ENCODE measurements around the gene ADCY3.

The ADCY3 gene

DNA sequence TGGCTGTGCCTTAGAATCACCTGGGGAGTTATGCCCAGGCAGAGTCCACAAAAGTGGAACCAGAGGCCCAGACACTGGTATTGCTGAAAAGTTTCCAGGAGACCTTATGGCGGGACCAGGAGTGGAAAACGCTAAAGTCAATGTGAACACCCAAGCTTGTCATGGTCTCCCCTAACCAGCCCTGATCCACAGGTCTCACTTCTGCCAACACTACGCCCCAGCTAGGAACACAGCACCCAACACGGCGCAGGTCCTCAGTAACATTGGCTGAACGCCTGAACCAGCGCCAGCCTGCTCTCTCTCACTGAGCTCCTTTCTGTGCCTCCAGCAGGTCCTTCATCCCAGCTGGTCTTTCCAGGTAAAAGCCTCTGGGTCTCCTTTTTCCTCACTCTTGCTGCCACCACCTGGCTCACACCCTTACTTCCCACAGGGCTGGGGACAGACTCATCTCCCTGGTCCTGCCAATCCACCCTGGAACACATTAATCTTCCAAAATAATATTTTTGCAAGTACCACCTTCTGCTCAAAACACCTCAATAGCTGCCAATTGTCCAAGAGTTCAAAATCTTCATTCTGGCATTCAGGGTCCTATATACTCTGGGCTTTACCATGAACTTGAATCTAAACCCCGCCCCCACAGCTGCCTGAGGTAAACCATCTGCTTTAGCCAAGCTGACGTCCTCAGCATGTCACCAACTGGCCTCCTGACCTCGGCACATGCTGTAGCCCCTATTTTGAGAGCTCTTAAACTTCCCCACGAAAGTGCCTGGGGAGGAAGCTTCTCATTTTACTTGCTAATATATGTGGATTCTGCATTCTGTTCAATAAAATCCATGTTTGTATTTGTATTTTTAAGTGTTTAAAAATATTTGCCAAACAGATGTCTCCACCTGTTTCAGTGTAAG, 34.6 kb downstream of the ADCY3 start:
- DNase-seq (ENCODE audit: low read depth, low spot score), result no peak
- no peak overlapping the region for H3K4me3 ChIP-seq (ENCODE audit: low read length)

DNA sequence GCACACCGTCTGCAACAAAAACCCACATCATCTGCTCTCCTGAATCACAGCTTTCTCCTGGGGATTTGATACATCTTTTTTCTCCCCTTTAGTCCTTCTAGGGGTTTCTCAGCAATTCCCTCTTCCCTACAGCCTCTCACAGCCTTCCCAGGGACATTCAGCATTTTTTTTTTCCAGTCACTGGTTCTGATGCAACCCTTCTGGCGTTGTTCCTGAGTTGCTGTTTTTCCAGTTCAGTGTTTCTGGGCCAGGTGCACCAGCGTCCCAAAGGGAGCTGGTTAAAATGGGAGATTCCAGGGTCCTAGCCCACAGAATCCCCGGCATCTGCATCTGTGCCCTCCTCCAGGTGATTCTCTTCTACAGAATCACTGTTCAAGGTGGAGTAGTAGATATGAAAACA, 36.1 kb downstream of the ADCY3 start:
- no peak for DNase-seq (ENCODE audit: low read depth, low spot score)
- no peak overlapping the region for H3K4me3 ChIP-seq (ENCODE audit: low read length)

DNA sequence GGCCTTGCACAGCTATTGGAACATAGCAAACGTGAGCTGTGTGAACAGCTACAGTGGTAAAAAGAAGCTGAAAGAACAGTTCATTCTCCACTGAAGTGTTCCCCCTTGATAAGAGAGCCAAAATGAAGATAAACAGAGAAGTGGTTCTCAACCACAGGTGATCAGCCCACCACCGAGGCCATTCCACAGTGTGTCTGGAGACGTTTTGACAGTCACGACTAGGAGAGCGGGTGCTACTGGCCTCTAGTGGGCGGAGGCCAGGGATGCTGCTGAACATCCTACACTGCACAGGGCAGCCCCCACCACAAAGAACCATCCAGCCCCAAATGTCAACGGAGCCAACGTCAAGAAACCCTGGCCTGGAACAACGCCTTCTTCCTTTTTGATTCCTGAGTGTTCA, 38.4 kb downstream of the ADCY3 start:
- no peak for DNase-seq (ENCODE audit: low read depth, low spot score)
- no peak overlapping the region for H3K4me3 ChIP-seq (ENCODE audit: low read length)

DNA sequence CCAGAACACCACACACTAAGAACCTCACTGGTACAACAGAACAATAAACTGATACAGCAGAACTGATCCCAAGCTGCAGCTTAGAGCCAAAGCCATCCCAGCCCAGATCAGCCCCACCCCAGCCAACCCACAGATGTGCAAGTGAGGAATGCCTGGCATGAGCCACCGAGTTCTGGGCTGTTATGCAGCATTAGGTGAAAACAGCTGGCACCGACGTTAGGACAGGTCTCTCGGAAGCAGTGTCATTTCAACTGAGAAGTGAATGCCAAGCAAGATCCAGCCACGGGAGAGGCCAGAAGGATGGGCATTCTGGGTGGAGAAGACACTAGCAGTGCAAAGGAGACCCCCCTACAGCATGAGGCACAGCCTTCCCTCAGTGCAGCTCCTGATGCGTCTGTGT, 38.9 kb downstream of the ADCY3 start:
- no peak overlapping the region for H3K4me3 ChIP-seq (ENCODE audit: low read length)

DNA sequence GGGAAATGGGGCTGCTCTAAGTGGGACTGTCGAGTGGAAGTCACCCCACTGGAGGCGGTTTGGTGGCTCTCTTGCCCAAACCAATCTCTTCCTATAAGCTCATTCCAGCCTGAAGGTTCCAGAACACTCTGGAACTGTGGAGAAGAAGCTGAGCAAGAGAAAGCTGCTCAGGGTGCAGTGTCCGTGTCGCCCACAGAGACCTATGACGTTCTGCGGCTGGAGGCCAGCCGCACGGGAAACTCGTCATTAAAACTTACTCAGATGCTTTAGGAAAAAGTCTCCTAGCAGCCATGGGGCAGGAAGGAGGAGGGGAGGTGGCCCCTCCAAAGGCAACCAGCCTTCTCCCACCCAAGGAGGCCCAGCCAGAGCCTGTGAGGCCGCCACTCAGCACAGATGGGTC, 41.7 kb downstream of the ADCY3 start:
- no peak overlapping the region for H3K4me3 ChIP-seq (ENCODE audit: low read length)
- DNase-seq (ENCODE audit: low read depth, low spot score), result no peak

More for the DNA sequence above, 38.9 kb downstream of the ADCY3 start:
- DNase-seq (ENCODE audit: low read depth, low spot score), result no peak

DNA sequence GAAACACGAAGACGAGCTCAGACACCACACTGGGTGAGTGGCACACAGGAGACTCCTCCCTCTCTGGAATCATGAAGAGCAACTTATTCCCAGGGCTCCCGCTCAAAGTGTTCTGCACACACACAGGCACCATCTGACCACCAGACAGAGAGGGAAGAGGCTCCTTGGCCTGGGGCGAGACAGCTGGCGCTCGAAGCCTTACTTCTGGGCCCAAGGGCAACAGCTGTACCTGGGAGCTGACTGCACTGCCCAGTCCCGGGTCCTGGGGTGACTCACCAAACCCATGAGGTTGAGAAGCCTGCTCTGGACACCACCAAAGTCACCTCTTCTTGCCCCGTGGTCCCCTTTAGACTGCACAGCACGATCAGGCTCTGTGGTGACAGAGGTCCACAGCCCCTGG, 42.4 kb downstream of the ADCY3 start:
- H3K4me3 ChIP-seq (ENCODE audit: low read length), result no peak overlapping the region
- no peak for DNase-seq (ENCODE audit: low read depth, low spot score)

DNA sequence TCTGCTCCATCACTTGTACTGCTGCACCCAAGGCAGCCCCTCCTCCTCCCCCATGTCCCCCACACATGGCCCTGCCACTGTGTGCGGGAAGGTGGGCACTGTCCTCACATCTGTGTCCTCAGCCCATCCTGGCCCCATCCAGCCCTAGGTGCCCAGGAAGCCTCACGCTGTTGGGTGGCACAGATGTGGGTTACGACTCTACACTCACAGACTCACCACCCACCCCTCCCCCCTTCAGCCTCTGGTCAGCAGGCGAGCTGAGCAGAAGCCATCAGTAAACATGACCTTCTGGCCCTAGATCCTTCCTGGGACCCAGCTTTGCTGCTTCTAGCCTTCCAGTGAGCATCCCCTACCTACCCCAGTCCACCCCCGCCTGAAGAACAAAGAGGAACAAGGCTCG, 43.0 kb downstream of the ADCY3 start:
- no peak for DNase-seq (ENCODE audit: low read depth, low spot score)
- no peak overlapping the region for H3K4me3 ChIP-seq (ENCODE audit: low read length)

DNA sequence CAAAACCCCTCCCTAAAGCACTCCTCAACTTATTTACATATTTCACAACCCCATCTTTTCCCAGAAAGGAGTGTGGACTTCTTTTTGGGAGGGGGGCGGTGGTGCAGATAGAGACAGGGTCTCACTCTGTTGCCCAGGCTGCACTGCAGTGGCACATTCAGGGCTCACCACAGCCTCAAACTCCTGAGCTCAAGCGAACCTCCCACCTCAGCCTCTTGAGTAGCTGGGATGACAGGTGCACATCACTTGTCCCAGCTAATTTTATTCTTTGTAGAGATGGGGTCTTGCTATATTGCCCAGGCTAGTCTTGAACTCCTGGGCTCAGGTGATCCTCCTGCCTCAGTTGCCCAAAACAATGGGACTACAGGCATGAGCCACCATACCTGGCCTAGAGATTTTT, 44.1 kb downstream of the ADCY3 start:
- no peak overlapping the region for H3K4me3 ChIP-seq (ENCODE audit: low read length)
- no peak for DNase-seq (ENCODE audit: low read depth, low spot score)

DNA sequence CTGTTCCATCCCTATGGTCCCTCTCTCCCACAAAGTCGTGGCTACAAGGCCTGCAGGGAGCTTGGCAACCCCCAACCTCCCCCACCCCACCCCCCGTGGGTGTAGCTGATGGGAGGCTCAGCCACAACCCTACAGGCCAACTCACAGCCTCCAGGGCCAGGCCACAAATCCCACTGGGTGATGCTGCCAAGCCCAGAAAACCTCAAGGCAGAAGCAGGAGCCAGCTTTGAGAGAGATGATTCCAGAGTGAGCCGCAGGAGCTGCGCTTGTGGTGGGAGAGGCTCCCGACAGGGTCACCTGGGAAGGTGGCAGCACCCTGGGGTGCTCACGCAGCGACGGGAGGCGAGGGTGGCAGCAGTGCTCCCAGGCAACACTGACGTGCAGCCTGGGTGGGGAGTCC, 44.8 kb downstream of the ADCY3 start:
- no peak for DNase-seq (ENCODE audit: low read depth, low spot score)
- H3K4me3 ChIP-seq (ENCODE audit: low read length), result no peak overlapping the region

DNA sequence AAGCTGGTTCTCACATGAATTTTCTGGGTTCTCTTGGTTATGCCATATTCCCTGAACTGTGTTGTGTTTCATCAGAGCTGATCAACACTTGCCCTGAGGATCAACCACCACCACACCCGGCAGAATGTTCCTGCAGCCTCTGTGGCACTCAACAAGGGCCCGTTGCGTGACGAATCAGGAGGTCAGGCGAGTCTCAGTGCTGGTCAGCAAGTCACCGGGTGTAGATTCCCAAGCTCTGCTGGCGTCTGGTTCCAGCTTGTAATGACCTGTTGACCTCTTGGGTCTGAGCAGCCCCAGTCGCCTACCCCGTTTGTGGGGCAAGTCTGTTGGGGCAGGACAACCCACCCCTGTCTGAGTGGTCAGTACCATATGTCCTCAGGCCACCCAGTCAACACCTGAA, 46.0 kb downstream of the ADCY3 start:
- H3K4me3 ChIP-seq (ENCODE audit: low read length), result no peak overlapping the region
- no peak for DNase-seq (ENCODE audit: low read depth, low spot score)

DNA sequence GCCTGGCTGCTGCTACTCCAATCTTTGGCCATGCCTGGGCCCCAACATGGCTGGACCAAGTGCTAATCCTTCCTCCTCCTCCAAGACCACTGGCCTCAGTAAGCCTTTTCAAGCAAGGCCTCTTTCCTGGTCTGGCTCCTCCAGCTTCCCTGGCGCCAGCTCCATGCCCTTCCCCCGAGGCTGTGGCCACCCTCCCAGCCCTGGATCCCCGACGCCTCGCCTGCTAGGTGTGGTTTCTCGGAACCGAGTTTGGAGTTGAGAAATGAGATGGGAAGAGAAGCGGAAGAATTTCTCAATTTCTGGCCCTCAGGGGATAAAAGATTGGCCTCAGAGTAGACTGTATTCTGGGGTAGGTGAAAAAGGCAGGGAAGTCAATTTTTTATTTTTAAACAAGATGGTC, 46.4 kb downstream of the ADCY3 start:
- no peak overlapping the region for H3K4me3 ChIP-seq (ENCODE audit: low read length)
- no peak for DNase-seq (ENCODE audit: low read depth, low spot score)

DNA sequence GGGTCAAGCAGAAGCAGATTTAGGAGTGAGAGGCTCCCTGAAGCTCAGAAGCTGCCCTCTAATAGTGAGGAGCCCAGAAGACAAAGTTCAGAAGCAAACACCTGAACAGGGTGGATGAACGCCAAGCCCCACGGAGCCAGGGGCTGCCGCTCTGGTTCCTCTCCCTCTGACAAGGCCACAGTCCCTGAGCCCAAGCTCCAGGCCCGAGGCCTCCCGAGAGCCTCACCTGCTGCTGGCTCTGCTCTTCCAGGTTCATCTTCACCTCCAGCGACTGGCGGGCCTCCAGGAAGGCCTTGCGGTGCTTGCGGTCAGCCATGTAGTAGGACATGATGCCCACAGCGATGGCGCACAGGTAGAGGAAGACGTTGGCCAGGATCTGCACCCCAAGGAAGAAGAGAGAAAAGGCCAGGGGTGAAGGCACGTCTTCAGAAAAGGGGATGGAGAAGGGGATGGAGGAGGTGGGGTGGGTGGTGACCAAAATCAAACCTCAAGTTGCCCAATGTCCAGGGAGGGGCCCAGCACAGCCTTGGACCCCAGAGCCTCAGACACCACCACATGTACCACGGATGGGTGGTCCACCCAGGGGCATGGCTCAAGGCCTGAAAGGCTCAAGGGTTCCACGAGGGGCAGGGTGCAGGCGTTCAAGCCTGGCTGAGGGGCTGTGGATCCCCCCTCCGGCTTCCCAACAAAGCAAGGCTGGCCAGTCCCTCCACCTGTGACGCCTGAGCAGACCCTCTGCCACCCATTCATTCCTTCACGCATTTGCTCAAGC, 47.5 kb downstream of the ADCY3 start:
- H3K4me3 ChIP-seq (ENCODE audit: low read length), result no peak overlapping the region
- DNase-seq (ENCODE audit: low read depth, low spot score), result no peak

DNA sequence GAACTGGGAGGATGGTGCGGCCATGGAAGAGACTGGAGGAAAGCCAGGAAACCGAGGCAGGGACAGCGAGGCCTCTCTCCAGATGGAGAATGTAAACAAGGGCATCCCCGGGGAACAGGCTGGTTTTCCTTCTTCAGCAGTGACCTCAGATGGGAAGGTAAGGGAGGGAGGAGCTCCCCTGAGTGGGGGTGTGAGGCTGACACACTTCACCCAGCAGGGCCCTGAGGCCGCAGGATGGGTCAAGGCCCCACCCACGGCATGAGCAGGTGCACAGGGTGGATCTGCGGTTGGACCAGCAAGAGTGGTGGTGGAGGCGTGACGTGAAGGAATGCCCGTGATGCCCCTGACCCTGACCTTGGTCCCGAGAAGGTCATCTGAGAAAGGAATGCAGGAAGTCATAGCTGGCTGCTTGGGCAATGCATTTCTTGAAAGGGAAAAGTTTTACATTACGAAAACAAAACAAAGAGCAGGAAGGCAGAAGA, 48.1 kb downstream of the ADCY3 start:
- H3K4me3 ChIP-seq (ENCODE audit: low read length), result no peak overlapping the region
- no peak for DNase-seq (ENCODE audit: low read depth, low spot score)

DNA sequence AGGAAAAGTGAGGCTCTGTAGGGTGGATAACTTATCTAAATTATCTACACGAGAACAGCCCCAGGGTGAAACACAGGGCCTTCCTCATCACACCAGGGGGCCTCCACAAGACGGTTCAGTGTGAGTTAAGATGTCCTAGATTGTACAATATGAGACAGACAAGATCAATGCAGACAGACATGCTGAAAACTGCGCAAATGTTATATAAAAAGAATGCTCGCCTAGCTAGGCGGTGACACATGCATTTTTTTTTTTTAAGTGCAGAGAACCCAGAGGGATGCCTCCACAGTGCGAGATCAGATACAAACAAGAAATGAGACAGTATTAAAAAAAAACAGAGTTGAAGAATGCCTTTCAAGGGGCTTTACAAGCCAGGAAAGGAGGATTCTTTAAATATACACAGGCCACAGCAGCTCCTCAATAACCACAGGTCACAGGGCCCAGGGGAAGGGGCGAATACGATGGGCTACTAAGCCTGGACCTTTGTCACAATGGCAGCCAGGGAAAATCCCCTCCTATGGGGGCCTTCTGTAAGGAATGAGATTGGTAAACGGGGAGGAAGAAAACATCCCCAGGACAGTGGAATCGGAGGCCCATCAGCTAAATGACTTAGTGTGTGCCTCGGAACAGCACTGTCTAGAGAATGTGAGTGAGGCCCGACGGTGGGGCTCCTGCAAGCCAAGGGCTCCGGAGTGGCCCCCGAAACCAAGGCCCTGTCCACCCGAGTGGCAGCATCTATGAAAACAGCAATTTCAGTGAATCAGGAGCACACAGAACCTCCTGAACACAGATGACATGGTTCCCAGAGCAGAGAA, 48.9 kb downstream of the ADCY3 start:
- no peak for DNase-seq (ENCODE audit: low read depth, low spot score)
- H3K4me3 ChIP-seq (ENCODE audit: low read length), result no peak overlapping the region

DNA sequence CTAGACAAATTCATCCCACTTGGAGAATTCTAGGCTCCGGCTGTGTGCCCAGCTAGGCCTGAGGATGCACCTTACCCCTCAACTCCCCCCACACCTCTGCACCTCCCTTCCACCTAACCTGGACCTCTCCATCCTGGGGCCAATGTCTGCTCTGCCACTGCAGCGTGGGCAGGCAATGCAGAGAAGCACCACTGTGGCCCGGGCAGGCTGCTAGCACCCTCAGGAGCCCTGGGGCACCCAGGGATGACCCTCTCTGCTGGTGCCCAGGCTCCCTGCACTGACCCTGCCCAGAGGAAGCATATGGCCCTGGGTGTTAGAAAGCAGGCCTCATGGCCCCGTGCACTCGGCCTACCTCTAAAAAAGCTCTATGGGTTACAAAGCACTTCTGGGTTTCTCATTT, 49.6 kb downstream of the ADCY3 start:
- no peak for DNase-seq (ENCODE audit: low read depth, low spot score)
- no peak overlapping the region for H3K4me3 ChIP-seq (ENCODE audit: low read length)

DNA sequence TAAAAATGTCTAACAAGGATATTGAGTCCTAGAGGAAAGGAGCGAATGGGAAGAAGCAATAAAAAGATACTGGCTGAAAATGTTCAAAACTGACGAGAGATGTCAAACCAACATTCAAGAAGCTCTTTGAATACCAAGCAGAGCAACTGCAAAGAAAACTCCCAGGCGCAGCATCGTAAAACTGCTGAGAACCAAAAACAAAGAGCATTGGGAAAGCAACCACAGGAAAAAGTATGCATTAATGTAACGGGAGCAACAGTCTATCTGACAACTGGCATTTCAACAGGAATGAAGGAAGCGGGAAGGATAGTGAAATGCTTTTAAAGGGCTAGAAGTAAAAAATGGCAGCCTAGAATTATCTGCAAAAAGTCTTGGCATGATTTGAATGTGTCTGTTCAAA, 53.1 kb downstream of the ADCY3 start:
- no peak overlapping the region for H3K4me3 ChIP-seq (ENCODE audit: low read length)
- DNase-seq (ENCODE audit: low read depth, low spot score), result no peak

DNA sequence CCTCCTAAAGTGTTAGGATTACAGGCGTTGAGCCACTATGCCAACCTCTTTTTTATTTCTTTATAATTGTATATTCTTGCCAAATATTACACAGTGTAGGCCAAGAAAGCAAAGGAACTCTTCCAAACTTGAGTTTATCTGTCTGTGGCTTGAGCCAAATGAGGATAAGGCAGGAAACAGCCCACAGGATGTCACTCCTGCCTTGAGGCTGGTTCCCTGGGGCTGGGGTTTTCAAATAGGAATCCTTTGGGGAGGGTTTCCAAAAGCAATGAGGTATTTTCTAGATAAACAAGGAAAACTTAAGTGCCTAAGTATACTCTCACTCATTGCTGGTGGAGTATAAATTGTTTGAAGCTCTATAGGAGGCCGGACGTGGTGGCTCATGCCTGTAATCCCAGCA, 56.4 kb downstream of the ADCY3 start:
- DNase-seq (ENCODE audit: low read depth, low spot score), result no peak

DNA sequence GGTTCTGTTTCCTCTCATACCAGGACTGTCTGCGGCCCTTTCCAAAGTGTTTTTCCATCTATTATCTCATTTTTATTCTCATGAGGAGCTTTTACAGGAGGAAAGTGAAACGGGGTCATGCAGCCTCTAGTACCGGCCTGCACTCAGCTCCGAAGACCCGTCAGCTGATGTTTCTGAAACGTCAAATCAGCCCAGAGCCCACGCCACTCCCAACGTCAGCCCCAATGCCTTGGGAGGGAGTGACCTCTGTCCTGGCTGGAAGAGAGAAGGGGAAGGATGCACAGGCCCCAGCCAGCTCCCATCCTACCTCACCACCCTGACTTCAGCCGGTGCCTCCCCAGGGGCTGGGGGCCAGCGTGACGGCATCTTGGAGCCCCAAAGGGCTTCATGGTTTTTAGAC, 58.5 kb downstream of the ADCY3 start:
- H3K4me3 ChIP-seq (ENCODE audit: low read length), result no peak overlapping the region
- DNase-seq (ENCODE audit: low read depth, low spot score), result no peak

More for the DNA sequence above, 56.4 kb downstream of the ADCY3 start:
- H3K4me3 ChIP-seq (ENCODE audit: low read length), result no peak overlapping the region

DNA sequence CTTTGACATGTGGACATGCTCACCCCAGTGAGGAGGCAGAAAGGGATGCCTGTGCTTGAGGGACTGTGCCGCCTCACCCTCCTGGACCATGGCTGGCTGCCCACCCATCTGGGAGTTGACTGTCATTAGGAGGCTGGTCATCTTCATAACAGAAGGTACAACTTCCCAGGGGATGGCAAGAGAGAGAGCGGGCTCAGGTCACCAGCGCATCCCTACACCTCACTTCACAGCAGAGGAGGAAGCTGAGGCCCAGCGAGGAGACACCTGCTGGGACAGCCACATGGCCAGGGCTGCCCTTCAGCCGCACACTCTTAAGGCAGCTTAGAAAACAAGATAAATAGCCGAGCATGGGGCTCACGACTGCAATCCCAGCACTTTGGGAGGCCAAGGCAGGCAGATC, 59.4 kb downstream of the ADCY3 start:
- no peak overlapping the region for H3K4me3 ChIP-seq (ENCODE audit: low read length)
- no peak for DNase-seq (ENCODE audit: low read depth, low spot score)
